Measurements from ENCODE around the gene OPCML.

- TF ChIP-seq, protein P1, sequence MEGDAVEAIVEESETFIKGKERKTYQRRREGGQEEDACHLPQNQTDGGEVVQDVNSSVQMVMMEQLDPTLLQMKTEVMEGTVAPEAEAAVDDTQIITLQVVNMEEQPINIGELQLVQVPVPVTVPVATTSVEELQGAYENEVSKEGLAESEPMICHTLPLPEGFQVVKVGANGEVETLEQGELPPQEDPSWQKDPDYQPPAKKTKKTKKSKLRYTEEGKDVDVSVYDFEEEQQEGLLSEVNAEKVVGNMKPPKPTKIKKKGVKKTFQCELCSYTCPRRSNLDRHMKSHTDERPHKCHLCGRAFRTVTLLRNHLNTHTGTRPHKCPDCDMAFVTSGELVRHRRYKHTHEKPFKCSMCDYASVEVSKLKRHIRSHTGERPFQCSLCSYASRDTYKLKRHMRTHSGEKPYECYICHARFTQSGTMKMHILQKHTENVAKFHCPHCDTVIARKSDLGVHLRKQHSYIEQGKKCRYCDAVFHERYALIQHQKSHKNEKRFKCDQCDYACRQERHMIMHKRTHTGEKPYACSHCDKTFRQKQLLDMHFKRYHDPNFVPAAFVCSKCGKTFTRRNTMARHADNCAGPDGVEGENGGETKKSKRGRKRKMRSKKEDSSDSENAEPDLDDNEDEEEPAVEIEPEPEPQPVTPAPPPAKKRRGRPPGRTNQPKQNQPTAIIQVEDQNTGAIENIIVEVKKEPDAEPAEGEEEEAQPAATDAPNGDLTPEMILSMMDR (IDR thresholded peaks at IDR 0.05) = no peak
- no peak for TF ChIP-seq ZFX (IDR thresholded peaks at IDR 0.05; ENCODE audit: borderline replicate concordance)
Measured at GRCh38 chr11:132772703-132773545, 759.4 kb downstream of the OPCML start.
